GM23338 (cell line): ENCODE results near the gene SHF.

Experiments
- CTCF ChIP-seq, 2 experiments: fragments of 200-600 bp in 1 of 2; sonication (generic) in 1 of 2; conservative IDR thresholded peaks; 2 replicates each; pipeline versions ENCODE4 v1.5.1 to v1.6.1; 2016 to 2017; ENCODE audit warnings: antibody characterized with exemption in 2 of 2, low read depth in 2 of 2, mild to moderate bottlenecking in 2 of 2, moderate library complexity in 1 of 2
- EZH2 ChIP-seq: fragments of 200-600 bp; sonication (generic); IDR thresholded peaks from one replicate; pipeline ENCODE4 v1.8.0; 2017; ENCODE audit warnings: antibody characterized with exemption, mild to moderate bottlenecking, low read depth; ENCODE audit not compliant: unreplicated experiment
- EZH2phosphoT487 ChIP-seq: fragments of 200-600 bp; sonication (generic); IDR thresholded peaks from one replicate; pipeline ENCODE4 v1.8.1; 2018; ENCODE audit warnings: antibody characterized with exemption; ENCODE audit not compliant: unreplicated experiment
- POLR2AphosphoS5 ChIP-seq: IDR thresholded peaks from 2 replicates; pipeline ENCODE4 v1.6.1; 2016; ENCODE audit warnings: antibody characterized with exemption, low read depth
- REST ChIP-seq: IDR thresholded peaks from one replicate; pipeline ENCODE4 v1.6.1; 2018; ENCODE audit warnings: antibody characterized with exemption; ENCODE audit not compliant: unreplicated experiment

- no peak for TF ChIP-seq EZH2phosphoT487
- no peak for TF ChIP-seq CTCF (conservative IDR thresholded peaks at IDR 0.05; ENCODE audit: low read depth in 2 of 2)
- TF ChIP-seq POLR2AphosphoS5 = no peak
- no peak for TF ChIP-seq REST
- no peak for TF ChIP-seq EZH2
These were observed 230 bp downstream of the SHF start for GRCh38 chr15:45187578-45187893.
